Stimulated activated CD4-positive, alpha-beta T cell treated with anti-CD3 and anti-CD28 coated beads, Interleukin-12 subunit alpha, Interleukin-12 subunit beta, amount 100 ng/mL, for 4 hours (primary cell): ENCODE data around the gene SH2D3A.
"Not testable (repeated sequence)": the region's sequence is repeated elsewhere in the genome, so short reads cannot be mapped to it uniquely, and the experiment has no call there.

Experiments
- DNase-seq: peaks from one replicate; pipeline ENCODE4 v3.0.0-alpha.2; 2020

SH2D3A gene

DNA sequence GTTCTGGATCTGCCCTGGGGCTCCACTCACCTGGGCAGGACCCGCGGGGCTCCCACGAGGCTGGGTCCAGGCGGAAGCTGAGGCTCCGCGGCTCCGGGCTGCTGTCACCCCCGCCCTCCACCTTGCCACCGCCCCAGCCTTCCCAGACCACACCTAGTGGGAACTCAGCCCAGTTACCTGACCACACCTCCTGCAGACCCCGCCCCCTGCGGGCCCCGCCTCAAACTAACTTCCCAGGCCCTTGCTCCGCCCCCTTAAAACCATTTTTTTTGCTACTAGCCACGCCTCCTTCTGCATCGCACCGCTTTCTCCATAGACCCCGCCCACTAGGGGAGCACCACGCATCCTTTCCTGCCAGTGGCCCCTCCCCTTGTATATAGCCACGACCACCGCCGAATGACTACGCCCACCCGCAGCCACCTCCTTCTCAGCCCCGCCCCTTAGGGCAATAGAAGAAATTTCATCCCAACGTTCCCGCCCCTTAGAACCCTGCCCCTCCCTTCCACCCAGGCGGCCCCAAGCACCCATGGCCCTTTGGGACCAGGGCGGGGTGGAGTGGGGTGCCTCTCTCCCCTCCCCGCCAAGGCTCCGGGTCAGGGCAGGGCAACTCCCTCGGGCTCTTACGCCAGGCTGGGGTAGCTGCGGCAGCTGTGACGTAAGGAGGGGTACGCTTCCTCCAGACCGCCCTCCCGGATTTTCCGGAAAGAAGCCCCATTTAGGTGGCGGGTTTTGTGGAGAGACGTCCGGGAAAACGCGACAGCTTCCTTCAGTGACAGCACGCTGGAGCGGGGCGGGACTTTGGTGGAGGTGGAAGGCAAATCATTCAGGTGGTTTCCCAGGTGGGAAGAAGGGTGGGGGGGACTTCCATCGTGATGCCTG, at the start of gene SH2D3A:
Gene SH2D3A (minus strand): TSS at position 79 of the 879 bp plus-strand sequence. CDS start 3,687 bp downstream, outside the sequence.
- DNase-seq = peak; percentile 91

GRCh38 chr19:6813659-6814058, 46.4 kb upstream of the SH2D3A start:
- DNase-seq = no peak

DNA sequence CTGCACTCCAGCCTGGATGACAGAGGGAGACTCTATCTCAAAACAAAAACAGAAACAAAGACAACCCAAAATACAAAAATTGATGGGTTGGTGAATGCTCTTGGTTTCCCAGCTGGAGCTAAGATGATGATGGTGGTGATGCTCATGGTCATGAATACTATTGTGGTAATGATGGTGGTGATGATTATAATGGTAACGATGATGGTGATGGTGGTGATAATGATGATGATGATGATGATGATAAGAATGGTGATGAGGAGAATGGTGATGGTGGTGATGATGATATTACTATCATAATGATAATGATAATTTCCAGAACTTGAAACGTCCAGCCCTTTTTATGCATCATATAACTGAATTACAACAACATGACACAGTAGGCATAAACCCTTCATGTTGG, 45.4 kb upstream of the SH2D3A start:
- DNase-seq = no peak

DNA sequence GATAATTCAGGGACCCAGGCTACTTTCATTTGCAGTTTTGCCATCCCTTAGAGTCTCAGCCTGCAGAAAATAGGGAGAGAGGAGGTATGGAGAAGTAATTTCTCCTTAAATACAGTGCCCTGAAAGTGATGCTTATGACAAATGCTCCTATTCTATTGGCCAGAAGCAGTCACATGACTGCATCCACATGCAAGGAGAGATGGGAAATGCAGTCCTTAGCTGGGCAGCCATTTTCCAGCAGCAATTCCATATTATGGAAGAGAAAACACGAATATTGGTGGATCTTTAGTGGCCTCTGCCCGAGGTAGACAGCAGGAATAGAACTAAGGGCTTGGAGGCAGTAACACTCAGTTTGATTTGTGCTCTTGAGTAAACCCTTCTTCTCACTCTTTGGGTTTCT, 44.7 kb upstream of the SH2D3A start:
- no peak for DNase-seq

DNA sequence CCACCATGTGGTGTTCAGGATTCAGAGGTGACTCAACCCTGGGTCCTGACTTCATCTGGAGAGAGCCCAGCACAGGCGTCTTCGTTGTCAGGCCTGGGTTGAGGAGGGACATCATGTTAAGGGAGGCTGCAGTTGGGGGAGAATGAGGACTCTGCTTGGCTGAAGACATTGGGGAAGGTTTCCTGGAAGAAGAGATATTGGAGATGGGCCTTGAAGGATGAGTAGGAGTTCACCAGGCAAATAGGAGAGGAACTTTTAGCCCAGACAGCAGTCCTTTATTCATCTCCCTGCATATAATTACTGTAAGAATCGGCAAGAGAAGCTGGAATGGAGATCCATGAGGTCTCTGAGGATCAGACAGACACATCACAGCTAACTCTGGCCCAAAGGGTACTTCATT, 44.1 kb upstream of the SH2D3A start:
- DNase-seq = no peak

- no peak for DNase-seq
Observed at GRCh38 chr19:6809262-6809661, 42.0 kb upstream of the SH2D3A start.

GRCh38 chr19:6808494-6808893, 41.3 kb upstream of the SH2D3A start:
- no peak for DNase-seq

- DNase-seq = no peak
Observed at GRCh38 chr19:6807291-6807690, 40.1 kb upstream of the SH2D3A start.

- no peak for DNase-seq
Observed at GRCh38 chr19:6806488-6806887, 39.3 kb upstream of the SH2D3A start.

GRCh38 chr19:6803036-6803404, 35.8 kb upstream of the SH2D3A start:
- DNase-seq = no peak

DNA sequence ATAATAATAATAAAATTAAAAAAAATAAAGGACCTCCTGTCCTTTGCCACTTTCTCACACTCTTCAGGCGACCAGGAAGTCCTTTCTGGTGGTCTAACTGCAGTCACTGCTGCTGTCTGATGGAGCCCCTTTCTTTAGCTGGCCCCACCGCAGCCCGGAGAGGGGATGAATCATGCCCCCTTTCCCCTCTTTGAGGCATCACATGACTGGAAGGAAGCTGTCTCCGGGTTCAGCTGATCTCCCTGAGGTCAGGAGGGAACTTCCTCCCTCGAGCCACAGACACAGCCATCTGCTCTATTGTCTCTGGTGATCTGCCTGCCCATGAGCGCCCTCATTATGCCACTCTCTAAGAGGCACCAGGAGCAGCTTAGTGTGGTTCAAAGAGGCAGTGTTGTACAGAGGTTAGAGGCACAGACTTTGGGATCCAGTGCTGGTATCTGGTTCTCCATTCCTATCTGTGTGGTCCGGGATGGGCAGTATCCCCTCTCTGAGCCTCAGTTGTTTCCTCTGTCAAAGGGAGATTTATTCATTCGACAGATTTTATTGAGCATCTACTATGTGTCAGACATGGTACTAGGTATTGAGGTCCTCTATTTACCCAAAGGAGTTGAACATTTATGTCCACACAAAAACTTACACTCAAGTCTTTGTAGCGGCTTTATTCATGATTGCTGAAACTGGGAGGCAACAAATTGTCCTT, 35.3 kb upstream of the SH2D3A start:
- peak; percentile 60 for DNase-seq

GRCh38 chr19:6801485-6802086, 34.4 kb upstream of the SH2D3A start:
- DNase-seq = peak; percentile 81

DNA sequence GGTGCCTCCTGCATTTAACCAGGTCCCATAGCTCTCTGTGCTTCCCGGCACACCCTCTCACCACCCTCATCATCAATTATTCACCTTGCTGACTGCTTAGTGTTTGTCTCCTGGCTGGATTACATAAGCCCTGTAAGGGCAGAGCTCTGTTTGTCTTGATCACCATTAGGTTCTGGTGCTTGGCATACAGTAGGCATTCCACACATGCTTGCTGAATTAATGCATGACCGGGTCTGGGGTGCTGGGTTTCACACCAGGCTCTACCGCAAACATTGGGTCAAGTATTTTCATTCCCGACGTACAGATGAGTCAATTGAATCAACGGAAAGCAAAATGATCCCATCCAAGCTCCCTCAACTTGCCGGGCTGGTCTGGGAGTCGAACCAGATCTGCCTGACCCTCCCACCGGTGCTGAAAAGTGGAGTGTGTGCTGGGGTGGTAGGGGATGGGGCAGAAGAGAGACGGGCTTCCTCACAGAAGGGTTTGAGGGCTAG, 33.8 kb upstream of the SH2D3A start:
- DNase-seq = no peak

DNA sequence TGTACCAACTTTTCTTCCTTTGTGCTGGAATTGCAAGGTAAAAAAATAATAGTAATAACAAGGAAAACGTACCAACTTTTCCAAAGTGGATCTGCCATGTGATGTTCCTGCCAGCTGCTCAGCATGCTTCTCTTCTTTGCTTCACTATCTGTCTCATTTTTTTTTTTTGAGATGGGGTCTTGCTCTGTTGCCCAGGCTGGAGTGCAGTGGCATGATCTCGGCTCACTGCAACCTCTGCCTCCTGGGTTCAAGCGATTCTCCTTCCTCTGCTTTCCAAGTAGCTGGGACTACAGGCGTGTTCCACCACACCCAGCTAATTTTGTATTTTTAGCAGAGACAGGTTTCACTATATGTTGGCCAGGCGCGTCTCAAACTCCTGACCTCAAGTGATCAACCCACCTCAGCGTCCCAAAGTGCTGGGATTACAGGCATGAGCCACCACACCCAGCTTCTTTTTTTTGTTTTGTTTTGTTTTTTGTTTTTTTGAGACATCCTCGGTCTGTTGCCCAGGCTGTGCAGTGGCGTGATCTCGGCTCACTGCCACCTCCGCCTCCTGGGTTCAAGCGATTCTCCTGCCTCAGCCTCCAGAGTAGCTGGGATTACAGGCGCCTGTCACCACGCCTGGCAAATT, 33.0 kb upstream of the SH2D3A start:
- DNase-seq = not testable (repeated sequence)

GRCh38 chr19:6797646-6798045, 30.4 kb upstream of the SH2D3A start:
- no peak for DNase-seq

GRCh38 chr19:6796278-6796677, 29.0 kb upstream of the SH2D3A start:
- no peak for DNase-seq

- DNase-seq = no peak
Observed at GRCh38 chr19:6794686-6795431, 27.6 kb upstream of the SH2D3A start.

DNA sequence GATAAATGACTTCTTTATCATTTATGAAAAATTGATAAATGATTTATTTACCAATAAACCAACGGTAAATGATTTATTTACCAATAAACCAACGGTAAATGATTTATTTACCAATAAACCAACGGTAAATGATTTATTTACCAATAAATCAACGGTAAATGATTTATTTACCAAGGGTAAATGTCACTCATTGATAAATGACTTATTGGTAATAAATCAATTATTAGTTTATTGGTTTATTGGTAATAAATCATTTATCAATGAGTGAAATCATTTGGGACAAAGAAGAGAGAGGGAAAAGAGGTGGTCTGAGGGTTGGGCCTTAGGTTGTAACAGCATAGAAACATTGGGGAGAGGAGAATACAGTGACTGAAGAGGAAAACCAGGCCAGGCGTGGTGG, 26.7 kb upstream of the SH2D3A start:
- no peak for DNase-seq

DNA sequence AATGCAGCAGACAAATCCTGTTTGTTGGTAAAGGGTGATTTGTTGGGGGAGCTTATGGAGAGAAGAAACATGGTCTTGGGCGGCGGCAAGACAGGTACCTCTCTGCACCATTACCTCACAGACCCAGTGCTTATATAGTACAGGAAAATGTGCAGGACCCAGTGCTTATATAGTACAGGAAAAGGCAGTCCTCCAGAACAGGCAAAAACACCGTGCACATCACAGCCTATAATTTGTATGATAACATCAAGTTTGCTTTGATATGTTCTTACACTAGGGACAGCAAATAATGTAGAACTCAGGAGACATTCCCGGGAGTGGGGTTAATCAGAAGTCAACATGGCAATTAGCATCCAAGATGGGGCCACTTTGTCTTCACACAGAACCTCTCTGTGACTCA, 26.2 kb upstream of the SH2D3A start:
- no peak for DNase-seq

- DNase-seq = no peak
Observed at GRCh38 chr19:6791237-6791636, 24.0 kb upstream of the SH2D3A start.

- no peak for DNase-seq
Observed at GRCh38 chr19:6790194-6791128, 23.2 kb upstream of the SH2D3A start.
